GM21576 (cell line): Measurements from ENCODE around the gene KCNK5.

Source experiments
- ATAC-seq: cut with Tn5 transposase; IDR thresholded peaks from one replicate; pipeline ENCODE4 v1.9.1; 2021; ENCODE audit warnings: mild to moderate bottlenecking, moderate library complexity; ENCODE audit not compliant: unreplicated experiment

Gene KCNK5

DNA sequence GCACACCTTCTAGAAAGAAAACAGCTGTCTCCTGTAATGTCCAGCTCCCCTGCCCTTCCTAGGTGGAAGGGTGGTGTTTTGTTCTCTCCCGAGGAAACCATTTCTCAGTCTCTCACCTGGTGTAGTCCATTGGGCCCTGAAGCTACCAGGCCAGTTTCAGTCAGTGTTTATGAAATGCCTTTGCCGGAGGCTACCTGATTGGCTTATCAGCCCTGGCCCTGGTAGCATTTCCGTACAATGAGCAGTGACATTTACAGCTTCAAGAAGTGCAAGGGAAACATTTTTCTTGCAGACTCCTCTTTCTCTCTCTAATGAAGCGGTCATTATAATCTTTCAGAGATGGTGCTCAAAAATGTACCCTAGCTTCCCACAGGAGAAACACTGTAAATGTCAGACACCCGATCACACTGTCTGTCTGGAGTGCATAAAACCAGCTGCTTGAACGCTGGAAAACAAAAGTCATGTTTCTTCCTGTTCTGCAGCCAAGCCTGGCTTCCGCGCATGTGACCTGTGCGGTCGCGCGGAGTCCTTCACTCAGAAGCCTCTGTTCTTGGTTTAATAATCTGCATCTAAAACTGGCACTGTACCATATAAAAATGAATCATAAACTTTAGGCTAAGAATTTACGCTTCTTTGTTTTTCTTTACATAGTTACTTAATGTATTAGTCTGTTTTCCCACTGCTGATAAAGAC is 85.9 kb downstream of the KCNK5 start:
- ATAC-seq, result no peak

DNA sequence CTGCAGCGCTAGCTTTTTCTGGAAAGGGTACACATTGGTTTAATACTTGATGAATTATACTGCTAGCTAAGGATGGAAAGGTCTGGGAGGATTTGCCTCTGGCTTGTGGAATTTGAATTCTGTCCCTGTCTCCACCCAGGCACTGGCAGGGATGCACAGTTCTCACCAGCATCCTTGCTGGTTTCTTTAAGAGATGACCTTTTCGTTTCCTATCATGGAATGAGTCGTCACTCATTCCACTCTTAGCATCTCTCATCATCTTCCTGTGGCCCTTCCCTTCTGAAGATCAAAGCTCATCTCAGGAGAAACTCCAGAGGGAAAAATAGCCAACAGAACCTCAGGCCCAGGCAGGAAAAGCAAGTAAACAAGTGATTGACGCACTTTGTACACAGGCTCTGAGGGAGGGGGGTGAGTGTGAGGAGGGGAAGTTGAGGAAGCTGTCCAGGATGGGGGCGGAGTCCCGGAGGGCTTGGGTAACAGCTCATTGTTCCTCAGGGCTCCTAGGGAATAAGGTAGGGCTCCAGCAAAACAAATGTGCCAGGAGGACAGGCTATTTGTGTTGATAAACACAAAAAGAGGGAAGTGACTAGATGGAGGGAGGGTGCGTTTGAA is 88.6 kb downstream of the KCNK5 start:
- ATAC-seq, result no peak
